GM12874 (cell line): ENCODE data around the gene TFPI.
A peak's percentile ranks its signal among the peaks of the same experiment; 100 is the strongest.

Experiments used
- TF ChIP-seq, protein P1 (sequence below): IDR thresholded peaks from 2 replicates; pipeline ENCODE4 v1.5.1; 2011; ENCODE audit warnings: low read depth, mild to moderate bottlenecking, control low read depth, low read length, moderate library complexity; ENCODE audit not compliant: insufficient read depth

The TFPI gene

DNA sequence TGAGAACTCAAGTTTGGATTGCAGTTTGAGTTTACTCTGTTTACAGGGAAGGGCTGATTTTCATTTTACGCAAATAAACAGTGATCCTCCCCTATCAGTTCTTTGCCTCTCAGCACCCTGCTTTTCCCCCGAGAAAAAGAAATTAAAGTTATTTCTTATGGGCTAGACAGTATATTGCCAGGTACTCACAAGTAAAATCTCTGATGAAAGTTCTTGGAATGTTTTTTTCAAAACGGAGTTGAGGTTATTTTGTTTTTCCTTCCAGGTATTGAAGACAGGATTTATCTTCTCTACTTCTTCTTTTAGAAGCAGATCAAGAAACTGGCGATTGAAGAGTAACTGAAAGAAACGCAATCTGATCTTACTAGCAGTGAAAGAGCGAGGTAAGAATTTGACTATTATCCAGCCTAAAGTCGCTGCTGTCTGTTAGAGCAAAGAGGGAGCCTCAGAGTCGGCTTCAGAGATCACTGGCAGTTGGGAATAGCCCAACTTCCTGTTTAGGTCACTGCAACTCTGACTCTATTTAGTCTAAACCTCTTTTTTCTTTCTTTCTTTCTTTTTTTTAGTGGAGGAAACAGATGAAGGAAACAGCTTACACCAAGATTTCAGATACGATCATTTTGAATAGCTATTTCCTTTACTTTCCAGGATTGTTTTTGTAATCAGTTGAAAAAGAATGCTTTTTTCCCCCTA is at the start of gene TFPI:
Gene TFPI, minus strand, starts transcription at position 425 of the 693 bp plus-strand sequence. CDS start 50,667 bp downstream, outside the sequence.
- TF ChIP-seq, protein P1, sequence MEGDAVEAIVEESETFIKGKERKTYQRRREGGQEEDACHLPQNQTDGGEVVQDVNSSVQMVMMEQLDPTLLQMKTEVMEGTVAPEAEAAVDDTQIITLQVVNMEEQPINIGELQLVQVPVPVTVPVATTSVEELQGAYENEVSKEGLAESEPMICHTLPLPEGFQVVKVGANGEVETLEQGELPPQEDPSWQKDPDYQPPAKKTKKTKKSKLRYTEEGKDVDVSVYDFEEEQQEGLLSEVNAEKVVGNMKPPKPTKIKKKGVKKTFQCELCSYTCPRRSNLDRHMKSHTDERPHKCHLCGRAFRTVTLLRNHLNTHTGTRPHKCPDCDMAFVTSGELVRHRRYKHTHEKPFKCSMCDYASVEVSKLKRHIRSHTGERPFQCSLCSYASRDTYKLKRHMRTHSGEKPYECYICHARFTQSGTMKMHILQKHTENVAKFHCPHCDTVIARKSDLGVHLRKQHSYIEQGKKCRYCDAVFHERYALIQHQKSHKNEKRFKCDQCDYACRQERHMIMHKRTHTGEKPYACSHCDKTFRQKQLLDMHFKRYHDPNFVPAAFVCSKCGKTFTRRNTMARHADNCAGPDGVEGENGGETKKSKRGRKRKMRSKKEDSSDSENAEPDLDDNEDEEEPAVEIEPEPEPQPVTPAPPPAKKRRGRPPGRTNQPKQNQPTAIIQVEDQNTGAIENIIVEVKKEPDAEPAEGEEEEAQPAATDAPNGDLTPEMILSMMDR: no peak

- TF ChIP-seq, protein P1: no peak
Observed at GRCh38 chr2:187594801-187595200, 40.6 kb upstream of the TFPI start.

DNA sequence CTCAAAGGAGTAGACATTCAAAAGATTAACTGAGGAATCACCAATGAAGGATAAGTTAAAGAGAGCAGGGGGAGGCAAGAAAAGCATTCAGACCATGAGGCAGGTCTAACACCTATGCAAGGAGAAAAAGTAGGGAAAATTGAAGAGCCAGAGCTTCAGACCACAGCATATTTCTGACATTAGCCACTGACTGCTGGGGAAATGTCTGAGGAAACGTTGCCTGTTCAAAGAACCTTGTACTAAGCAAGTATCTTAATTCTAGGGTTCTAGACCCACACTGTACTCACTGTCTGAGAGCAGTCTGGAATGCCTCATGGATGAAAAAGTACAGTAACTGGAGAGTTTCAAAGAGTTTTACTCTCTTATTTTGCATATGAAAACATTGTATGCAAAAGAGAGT is 39.5 kb upstream of the TFPI start:
- TF ChIP-seq, protein P1: no peak

DNA sequence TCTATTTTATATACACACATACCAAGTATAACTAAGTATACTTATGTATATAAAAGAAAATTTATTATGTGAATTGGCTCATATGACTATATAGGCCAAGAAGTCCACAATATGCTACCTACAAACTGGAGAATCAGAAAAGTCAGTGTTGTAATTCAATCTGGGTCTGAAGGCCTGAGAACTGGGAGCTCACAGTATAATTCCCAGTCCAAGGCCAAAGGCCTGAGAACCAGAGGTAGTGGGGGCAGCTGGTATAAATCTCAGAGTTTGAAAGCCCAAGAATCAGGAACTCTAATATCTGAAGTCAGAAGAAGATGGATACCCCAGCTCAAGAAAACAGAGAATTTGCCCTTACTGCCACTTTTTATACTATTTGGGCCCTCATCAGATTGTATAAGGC is 38.9 kb upstream of the TFPI start:
- TF ChIP-seq, protein P1: no peak

DNA sequence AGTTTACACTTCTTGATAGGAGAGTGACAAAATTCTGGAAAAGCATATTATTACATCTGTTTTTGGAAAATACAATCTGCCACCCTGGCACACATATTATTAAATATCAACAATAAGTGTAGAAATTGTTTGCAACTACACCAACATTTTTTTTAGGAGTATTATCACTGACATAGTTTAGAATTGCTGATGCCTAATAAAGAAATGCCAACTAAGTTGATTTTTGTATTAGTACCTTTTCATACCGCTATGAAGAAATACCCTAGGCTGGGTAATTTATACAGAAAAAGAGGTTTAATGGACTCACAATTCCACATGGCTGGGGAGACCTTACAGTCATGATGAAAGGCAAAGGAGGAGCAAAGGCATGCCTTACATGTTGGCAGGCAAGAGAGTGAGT is 35.9 kb upstream of the TFPI start:
- TF ChIP-seq, protein P1: no peak

DNA sequence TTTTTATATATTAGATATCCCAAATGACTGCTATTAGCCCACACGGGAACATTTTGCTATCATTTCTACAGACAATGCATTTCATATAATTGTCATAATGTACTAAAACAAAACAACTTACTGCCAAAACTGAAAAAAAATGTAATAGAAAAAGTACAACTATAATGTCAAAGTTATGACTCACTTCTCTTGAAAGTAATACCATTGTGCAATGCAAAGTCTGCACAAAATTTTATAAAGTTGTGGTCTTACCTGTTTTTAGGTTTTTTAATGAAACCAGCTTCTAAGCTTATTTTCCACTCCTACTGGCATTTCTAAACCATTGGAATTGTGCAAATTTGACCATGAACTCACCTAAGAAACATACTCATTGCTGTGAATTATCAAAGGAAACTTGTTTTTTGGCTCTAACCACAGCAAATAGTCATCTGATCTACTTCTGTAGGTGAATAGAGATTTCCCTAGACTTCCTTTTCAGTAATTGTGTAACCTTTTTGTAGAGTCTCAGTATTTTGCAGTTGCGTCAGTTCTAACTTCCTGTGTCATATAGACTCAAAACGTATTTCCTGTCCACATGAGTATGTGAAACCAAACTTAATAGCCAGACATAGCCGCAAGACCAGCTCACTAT is 31.9 kb upstream of the TFPI start:
- TF ChIP-seq, protein P1: no peak

- TF ChIP-seq, protein P1: peak; percentile 51; the same call in 1 of the 2 replicates
Observed at GRCh38 chr2:187581125-187581896, 27.1 kb upstream of the TFPI start.
